Activated T-helper 2 cell treated with anti-CD3 and anti-CD28 coated beads, Interferon-gamma antibody, Interleukin-2, Interleukin-4, amounts not matched to agents 10 μg/mL and 5 μg/mL and 100 μg/mL, durations not matched to agents 14 hours and 24 hours and 36 hours (primary cell): ENCODE data around the gene CENPP. TPM values are rescaled to one million over a fixed set of nuclear protein-coding genes. Genes with fewer than 3 reads are reported as not detected.

Experiments
- total RNA-seq: library from RNA; stranded (reverse); gene quantifications from 2 replicates; pipeline ENCODE4 v1.2.3, GENCODE V29; 2022

Gene CENPP
- total RNA-seq, 1 donor from 2014 or later = 19.2 TPM

Other genes starting within 250 kb of the CENPP start
- gene SPTLC1, start 210.5 kb upstream of the CENPP start, total RNA-seq = 63.2 and 64.0 TPM in 2 replicates
- gene IARS1, start 32.3 kb upstream of the CENPP start, total RNA-seq = 177 and 186 TPM in 2 replicates
- 73.2 and 75.5 TPM in 2 replicates for gene NOL8, start 603 bp upstream of the CENPP start, total RNA-seq
- gene OGN, start 78.6 kb downstream of the CENPP start, total RNA-seq = not detected in 2 replicates
- gene OMD, start 98.5 kb downstream of the CENPP start, total RNA-seq = not detected in 2 replicates
- not detected in 2 replicates for gene ASPN, start 156.6 kb downstream of the CENPP start, total RNA-seq
- gene ECM2, start 210.0 kb downstream of the CENPP start, total RNA-seq = not detected in 2 replicates